ENCODE data around the gene OR11A1.

- no peak for TF ChIP-seq CTCF (IDR thresholded peaks at IDR 0.05)
- no peak for TF ChIP-seq POLR2A (IDR thresholded peaks at IDR 0.05)
Measured at GRCh38 chr6:29496961-29497360, 40.1 kb upstream of the OR11A1 start.
